Kidney capillary endothelial cell (primary cell): ENCODE measurements around the gene UNC5B.

Experiments used
- DNase-seq: peaks from one replicate; pipeline ENCODE4 v3.0.0-alpha.2; 2018; ENCODE audit warnings: low spot score

Gene UNC5B

DNA sequence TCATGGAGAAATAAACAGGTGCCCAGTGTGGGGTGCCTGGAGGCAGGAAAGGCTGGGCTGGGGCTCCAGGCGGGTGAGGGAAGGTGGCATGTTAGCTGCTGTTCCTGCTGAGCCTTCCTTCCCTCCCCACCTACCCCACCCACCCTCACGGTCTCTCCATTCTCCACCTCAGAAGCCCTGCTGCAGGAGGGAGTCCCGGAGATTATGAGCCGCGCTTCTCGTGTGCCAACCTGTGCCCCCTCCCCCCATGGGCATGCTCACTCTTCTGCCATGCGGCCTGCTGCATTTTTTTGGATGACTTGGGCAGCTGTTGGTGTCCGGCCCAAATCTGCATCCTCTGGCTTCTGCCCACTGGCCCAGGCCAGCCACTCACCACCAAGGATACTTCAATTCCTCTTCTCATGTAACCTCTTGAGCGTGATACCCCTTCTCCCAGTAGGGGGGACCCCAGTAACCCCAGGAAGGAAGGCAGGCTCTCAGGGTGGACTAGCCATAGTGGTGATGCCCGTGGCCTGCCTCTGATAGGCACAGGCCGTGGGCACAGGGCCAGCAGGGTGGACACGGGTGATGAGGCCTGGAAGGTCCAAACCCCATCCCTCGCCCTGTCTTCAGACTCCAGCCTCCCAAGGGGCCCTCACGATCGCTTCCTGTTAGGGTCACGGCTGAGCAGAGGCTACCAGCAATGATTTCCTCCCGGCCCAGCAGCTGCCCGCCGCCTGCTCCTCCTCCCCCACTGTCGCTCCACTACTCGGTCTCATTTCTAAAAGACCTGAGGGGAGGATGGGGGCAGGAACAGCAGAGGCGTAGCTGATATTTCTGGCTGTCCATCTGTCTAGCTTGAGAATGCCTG lies 27.8 kb downstream of the UNC5B start:
- peak; percentile 70 for DNase-seq

DNA sequence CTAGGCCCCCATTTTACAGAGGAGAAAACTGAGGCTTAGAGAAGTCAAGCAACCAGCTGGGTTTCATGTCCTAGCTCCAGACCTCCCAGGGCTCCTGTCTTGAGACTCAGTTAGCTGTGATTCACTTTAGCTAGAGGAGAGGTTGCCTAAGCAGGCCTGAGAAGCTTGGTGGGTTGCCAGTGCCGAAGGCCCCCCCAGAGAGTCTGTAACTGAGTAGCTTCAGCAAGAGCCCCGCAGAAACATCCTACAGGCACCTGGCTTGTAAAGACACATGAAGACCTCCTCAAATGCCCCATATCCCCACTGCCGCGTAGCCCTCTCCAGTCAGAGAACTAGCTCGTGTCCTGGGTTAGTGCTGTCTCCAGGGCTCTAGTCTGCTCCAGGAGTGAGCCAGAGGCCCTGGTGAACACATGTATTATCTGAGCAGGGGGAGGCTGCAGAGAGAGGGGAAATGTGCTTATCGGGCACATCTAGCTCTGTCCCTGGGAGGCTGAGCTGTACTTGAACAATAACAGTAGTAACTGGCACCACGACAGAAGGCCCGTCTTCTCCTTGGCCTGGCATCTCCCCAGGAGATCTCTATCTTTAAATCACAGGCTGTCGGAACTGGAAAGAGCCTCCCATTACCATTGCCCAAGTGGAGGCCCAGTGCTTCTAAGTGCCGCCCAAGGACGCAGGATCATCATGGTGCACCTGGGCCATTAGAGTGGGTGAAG lies 28.9 kb downstream of the UNC5B start:
- no peak for DNase-seq

DNA sequence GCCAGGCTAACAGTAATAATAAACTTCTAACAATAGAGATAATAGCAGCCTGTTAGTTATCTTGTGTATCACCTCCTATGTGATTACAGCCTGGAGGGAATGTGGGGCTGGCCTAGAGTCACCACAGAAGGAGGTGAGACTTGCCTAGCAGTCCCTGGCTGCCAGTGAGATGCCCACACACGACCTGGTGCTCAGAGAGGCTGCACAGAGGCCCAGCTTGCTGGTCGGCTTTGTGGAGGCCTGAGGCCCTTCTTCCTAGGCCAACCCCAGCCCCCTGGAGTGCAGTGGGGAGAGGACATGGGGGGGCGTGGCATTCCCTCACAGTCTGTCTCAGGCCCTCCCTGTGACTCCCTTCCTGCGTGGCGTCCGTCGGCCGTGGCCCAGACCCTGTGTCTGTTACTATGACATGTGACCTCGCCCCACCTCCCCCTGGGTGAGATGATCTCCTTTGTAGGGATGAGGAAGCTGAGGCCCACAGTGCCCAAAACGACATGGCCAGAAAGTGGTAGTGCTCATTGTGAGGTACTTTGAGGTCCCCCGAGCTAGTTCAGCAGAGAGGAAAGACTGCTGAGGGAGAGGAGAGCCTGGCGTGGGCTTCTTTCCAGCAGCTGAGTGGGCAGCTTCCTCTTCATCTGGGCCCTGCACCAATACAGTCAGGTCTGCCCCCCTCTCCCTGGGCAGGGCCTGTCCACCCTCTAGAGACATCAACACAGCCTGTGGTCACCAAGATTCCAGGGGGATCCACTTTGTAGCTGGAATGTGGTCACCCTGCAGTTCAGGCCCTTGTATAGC lies 29.7 kb downstream of the UNC5B start:
- DNase-seq: peak; percentile 79

DNA sequence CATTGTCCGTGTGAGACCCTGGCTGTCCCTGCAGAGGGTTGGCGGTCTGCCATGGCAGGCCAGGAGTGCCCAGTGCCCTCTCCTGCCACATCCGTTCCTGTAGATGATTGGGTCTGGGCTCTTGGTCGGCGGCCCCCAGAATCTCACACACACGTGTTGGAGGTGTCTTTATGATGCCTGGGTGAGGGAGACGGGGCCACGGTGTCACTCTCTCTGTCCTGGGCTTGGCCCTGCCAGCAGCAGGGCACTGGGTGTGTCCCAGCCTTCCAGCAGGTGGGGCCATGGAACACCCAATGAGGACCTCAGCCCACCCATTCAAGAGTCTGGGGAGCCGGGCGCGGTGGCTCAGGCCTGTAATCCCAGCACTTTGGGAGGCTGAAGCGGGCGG lies 30.2 kb downstream of the UNC5B start:
- DNase-seq: no peak

DNA sequence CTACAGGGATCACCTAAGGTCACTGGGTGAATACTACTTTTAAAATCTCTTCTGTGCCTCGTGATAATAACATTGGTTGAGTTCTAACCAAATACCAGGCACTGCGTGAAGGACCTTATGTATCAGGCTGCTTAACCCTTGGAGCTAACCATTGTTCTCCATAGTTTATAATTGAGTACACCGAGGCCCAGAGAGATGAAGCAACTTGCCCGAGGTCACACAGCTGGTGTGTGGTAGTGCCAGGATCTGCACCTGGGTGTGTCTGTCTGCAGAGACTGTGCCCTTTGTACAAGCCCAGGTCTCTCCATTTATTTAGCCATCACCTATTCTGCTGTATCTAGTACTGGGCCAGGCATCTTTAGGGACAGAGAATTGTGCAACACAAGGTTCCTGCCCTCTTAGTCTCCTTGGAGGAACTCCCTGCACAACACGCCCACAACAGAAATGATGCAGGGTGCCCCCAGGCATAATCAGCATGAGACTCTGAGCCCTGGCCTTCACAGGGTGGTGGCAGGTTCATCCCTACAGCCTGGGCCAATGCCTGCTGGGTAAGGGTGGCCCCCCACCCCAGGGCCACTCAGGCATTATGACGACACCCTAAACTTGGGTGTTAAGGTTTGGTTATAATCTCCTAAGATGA lies 31.5 kb downstream of the UNC5B start:
- no peak for DNase-seq

DNA sequence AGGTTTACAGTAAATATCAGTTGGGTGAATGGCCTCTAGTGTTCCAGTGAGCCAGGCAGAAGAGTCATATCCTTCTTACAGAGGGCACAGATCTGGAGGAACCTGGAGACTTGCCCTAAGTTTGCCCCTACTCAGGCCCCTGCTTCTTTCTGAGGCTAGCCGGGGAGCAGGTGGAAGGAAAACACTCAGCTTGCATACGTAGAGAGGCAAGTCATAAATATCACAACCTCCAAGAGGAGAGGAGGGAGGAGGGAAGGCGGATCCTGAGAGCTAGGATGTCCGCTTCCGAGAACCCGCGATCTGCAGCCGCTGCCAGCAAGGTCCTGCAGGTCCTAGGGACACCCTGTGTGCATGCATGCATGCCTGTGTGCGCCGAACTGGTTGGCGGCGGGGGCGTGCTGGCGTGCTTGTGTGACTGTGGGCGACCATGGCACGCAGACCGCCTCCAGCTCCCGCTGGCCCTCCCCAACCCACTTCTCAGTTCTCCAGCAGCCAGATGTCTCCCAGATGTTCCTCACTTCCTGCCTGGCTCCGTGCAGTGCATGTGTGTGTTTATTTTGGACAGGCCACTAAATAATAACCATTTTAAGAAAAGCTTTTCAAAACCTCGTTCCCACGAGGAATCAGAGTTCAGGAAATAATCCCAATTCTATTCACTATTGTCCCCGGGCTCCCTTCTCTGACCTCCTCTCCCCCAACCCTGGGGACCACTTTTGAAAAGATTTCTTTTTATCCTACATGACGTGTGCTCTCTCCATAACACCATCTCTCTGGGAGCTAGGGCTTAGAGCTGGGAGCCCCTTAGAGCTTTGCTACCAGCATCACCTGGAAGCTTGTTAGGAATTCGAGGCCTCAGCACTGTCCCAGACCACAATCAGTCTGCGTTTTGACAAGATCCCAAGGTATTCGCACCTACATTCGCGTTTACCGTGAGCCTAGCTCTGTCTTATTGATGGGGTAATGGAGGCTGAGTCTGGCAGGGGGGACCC lies 32.4 kb downstream of the UNC5B start:
- DNase-seq: peak; percentile 86

DNA sequence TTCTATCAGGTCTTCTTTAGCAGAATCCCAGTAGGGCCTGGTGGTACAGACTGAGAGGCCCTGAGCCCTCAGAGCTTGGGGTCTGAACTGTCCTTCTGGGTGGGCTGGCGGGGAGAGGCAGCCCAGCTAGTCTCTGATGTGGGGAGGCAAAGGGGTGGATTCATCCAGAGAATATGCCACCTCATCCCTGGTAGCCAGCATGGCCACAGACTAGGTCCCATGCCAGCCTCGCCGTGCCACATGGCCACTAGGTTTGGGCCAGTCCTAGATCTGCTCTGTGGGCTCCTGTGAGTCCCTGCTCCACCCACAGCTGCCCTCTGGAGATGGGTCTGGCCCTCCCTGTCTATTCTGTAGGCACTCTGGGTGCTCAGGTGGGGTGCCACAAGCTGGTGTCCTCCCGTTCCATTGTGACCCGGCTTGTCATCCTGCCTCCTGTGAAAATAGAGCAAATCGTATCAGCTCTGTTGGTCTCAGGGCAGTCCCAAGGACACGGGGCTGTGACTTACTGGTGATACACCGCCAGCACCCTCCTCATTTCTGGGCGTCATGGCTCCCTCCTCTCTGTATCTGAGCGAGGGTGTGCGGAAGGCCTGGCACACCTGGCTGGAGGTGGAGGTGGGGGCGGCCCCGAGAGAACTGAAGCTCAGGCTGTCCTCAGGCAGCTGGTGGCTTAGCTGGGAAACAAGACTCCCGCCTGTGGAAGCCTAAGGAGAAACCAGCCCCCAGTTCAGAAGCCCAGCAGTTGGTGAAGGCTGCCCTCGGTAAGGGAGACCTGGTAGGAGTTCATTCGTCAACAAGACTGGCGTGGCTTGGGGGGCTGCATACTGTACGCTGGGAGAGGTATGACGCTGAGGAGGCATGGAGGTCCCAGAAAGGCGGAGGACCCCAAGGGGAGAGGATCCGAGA lies 33.3 kb downstream of the UNC5B start:
- DNase-seq: no peak

DNA sequence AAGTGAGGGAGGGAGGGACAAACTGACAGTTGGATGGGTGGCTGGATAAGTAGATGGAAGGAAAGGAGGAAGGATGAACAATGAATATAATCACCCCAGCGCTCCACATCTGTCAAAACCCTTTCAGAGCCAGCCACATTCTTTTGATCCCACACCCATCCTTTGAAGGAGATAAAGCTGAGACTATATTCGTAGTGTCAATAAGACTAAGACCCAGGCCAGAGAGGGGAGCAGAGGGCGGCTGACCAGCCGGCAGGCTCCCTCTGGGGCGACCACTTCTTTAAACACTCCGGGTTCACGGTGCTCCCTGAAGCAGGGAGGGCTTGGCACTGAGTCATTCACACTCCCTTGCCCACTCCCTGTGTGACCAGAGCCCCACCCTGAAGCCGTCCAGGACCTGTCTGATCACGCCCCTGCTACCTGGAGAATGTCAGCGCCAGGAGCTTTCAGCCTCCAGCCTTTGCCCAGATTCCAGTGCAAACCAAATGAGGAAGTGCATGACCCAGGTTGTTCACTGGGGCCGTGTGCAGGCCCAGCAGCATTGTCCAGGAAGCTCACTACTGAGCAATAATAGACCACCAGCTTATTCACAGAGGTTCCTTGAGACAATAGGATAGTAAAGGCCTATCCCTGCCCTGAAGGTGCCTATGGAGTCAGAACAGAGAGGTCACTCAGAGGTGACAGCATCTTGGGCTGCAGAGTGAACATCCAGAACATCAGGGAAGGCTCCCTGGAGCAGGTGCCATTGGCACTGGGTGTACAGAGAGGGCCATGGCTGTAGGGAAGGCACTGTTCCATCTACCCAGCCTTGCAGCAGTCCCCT lies 34.4 kb downstream of the UNC5B start:
- no peak for DNase-seq

DNA sequence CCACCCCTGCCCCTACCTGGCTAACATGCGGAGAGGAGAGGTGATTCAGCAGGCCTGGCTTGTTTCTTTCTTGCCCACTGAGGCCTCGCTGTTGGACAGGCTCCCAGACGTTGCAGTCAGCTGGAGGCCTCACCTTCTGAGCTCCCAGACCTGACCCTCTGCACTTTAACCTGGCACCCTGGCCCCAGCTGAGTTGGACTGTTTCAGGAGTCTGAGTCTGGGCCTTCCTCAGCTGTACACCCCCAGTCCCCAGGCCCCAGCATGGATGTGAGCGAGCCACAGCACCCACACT lies 35.0 kb downstream of the UNC5B start:
- DNase-seq: no peak

DNA sequence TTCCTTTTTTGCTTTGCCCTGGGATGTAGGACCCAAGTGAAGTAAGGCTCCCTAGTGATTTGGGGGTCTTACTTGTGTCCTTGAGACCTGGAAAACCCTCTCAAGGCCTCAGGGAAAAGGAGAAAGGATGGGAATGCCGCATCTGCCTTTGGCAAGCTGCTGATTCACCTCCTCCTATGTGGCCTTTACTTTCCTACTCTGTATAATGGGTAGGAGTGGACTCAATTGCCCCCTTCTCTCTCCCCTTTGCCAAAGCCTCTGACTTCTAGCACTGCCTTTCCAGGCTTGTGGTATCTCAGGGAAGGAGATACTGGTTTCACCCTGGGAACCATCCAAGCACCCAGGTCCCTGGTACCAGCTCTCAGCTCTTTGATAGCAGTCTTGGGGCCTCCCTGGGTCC lies 35.4 kb downstream of the UNC5B start:
- no peak for DNase-seq

DNA sequence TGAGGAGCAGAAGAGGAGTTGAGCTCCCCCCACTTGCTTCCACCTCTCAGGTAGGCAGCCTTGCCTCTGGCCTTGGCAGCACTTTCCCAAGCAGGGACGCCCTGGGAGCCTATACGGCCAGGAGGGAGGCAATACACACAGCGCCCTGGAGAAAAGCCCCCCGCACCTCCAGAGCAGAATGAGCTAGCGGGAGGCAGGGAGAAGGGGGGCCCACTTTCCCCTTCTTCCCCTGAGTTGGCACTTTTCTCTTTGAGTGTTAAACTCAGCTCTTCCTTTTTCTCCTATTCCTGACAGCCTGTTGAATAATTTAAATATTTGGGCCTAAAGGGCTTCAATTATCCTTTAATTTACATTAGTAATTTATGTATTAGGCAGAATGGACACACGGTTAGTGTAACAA lies 35.8 kb downstream of the UNC5B start:
- no peak for DNase-seq

DNA sequence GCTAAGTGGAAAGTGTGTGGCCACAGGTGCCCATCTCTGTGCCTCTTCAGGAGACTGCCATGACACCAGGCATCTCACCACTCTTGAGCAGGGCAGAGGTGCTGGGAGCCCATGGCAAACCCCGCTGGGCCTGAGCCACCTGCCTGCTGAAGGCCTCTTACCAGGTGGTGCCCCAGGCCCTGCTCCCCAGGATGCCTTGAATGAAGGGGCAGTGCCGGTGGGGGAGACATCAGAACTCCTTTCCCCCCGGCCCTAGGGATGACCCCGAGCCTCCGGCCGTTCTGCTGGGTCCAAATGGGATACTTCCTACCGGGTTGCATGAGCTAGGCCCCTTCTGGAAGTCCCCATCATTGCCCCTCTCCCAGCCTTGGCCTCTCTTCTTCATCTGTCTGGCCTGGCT lies 37.6 kb downstream of the UNC5B start:
- DNase-seq: no peak

DNA sequence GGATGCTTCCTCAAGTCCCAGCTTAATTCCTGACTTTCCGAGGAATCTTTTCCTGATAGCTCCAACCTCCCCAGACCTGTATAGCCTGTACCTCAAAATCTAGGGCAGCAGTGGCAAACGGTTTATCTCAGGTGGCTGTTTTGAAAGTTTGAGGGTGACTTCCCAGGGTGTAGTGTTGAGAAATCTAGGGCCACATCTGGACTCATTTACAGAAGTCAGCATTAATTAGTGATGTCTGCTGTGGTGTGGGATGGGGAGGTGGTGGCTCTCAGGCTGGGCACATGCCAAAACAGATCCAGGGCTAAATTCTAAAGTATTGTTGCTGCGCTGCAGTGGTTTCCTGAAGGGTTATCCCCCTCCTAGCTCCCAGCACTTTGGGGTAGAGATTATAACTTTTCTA lies 38.0 kb downstream of the UNC5B start:
- no peak for DNase-seq

DNA sequence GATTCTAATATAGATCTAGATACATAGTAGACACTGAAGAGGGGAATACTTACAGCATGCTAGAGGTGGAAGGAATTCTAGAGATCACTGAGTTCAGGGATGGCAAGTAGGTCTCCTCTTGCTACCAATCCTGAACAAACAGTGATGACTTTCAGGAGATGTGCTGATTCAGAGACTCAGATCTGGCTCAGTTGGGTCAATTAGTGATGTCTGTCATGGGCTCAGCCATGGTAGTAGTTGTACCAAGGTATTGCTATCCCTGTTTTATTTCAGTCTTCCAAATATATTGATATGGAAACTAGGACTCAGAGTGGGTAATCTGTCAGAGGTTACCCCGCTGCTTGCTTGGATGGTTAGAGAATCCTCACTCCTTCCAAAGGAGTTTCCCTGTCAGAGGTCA lies 38.5 kb downstream of the UNC5B start:
- DNase-seq: no peak

DNA sequence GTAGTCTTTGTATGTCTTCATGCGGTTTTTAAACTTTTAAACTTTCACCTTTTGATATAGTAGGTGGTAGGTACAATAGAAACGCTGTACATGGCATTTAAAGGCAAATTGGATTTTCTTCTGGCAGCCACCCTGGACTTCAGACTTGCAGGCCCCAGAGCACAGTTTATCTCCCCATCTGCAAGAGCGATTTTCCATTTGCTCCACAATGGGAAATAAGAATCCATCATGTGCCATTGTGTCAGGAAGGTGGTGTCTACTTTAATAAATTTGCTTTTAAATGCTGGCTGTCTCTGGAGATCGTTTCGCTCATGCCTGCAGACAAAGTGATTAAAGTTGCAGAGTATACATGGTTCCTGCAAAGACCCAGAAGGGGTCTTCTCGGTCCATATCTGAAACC lies 38.9 kb downstream of the UNC5B start:
- no peak for DNase-seq

DNA sequence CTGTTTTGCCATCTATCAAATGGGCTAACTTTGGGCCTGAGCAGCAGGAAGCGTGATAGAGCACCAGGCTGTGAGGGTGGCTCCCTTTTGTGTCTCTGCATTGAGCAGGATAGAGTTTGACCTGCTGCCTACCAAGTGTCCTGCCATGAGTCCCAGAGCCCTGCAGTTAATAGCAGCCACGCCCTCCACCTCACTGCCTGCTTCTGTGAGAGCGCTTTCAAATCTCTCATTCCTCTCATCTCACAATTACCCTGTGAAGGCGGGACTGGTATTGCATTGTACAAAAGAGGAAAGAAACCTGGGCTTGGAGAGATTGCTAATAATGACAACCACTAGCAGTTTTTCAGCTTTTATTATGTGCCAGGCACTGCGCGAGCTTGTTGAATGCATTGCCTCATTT lies 39.9 kb downstream of the UNC5B start:
- DNase-seq: no peak

DNA sequence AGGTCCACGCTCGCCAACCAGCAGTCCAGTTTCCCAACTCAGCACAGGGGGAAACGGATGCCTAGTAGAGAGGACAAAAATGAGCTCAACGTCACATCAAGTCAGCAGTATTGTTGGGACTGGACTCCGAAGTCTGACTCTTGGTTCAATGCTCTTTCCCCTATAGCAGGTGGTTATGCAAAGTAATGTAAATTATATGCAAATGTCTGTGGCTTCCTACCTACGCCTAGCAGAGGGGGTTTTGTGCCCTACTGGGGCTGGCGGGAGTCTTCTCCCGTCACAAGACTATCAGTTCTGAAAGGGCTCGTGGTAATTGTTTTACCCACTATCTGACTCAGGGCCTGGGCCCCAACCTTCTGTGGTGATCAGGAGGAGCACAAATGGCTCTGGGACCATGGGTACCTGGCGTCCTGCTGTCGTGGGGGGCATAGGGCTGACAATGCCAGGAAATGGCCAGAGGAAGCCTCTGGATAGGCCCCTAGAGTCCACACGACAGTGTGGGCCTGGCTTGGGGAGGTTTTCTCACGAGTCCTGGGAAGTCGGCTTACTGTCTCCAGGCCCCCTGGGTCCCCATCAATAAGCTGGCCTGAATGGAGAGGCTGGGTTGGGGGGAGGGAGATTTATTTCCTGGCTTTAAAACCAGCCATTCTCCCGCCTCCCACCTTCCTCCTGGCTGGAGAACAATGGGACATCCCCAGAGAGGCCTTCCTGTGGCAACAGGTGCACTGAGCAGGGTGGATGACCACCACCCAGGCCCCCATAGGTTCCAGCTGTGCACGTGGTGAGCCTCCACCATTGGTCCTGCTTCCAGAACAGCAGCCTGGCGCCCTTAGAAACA lies 41.8 kb downstream of the UNC5B start:
- DNase-seq: peak; percentile 61

DNA sequence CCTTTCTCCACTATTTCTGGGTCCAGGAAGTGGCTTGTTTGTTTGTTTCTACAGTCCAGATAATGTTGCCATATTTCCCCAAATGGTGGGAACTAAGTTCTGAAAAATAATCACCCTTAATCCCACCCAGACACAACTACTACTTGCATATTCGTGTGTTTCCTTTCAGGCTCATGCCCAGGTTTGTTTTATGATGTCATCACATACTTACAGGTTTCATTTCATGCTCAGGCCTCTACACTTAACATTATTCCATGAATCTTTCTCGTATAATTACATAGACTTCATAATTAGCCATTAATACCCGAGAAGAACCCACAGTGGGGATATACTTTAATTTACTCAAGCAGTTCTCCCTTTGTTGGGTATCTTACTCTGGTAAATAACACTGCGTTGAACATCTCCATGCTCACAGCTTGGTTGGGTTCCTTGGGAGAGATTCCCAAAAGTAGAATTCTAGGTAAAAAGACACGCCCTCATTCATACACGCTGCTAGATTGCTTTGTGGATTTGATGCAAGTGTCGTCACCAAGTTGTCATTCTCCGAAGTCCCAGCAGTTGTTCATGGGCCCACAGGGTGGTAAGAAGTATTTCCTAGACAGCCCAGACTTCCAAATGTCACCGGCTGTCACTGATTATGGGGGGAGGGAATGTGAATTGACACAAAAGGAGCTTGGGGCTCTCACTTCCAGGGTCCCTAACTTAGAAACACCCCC lies 42.6 kb downstream of the UNC5B start:
- peak; percentile 27 for DNase-seq
